Esophagus muscularis mucosa (tissue), 3 donors: ENCODE measurements around the gene ETFRF1.

Experiments
- POLR2A ChIP-seq: fragments of 450-650 bp; IDR thresholded peaks from one replicate; pipeline ENCODE4 v1.6.1; 2017; ENCODE audit warnings: antibody characterized with exemption, moderate library complexity, mild to moderate bottlenecking, low read depth
- TF ChIP-seq, protein P1 (sequence below), 3 experiments: fragments of 200-600 bp in 2 of 3; fragments of 450-650 bp in 1 of 3; sonication (generic) in 2 of 3; IDR thresholded peaks; one replicate each; pipeline ENCODE4 v1.5.1; 2017 to 2019; ENCODE audit warnings: antibody characterized with exemption in 3 of 3, mild to moderate bottlenecking in 2 of 3, moderate library complexity in 1 of 3

DNA sequence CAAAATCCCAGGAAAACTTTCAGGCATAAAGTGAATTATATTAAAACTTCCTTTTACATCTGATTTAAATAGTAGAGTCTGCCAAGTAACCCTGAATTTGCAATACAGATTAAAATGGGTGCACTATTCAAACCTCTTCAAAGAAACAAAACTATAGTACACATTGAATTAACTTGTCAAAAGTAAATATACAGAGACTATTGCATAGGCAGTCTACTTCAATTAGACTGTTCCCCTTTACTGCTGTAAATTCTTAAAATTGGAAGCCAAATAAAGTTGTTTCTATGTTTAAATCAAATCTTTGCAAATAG, 48.6 kb downstream of the ETFRF1 start:
- TF ChIP-seq, protein P1, sequence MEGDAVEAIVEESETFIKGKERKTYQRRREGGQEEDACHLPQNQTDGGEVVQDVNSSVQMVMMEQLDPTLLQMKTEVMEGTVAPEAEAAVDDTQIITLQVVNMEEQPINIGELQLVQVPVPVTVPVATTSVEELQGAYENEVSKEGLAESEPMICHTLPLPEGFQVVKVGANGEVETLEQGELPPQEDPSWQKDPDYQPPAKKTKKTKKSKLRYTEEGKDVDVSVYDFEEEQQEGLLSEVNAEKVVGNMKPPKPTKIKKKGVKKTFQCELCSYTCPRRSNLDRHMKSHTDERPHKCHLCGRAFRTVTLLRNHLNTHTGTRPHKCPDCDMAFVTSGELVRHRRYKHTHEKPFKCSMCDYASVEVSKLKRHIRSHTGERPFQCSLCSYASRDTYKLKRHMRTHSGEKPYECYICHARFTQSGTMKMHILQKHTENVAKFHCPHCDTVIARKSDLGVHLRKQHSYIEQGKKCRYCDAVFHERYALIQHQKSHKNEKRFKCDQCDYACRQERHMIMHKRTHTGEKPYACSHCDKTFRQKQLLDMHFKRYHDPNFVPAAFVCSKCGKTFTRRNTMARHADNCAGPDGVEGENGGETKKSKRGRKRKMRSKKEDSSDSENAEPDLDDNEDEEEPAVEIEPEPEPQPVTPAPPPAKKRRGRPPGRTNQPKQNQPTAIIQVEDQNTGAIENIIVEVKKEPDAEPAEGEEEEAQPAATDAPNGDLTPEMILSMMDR (IDR thresholded peaks at IDR 0.05) = no peak
- TF ChIP-seq POLR2A = no peak
